Measurements from ENCODE around the gene JMJD7. TPM values are rescaled to one million over a fixed set of nuclear protein-coding genes. Genes with fewer than 3 reads are reported as not detected.

Gene JMJD7
- total RNA-seq, 1 experiment from 2014 or later, result 13.5 TPM

DNA sequence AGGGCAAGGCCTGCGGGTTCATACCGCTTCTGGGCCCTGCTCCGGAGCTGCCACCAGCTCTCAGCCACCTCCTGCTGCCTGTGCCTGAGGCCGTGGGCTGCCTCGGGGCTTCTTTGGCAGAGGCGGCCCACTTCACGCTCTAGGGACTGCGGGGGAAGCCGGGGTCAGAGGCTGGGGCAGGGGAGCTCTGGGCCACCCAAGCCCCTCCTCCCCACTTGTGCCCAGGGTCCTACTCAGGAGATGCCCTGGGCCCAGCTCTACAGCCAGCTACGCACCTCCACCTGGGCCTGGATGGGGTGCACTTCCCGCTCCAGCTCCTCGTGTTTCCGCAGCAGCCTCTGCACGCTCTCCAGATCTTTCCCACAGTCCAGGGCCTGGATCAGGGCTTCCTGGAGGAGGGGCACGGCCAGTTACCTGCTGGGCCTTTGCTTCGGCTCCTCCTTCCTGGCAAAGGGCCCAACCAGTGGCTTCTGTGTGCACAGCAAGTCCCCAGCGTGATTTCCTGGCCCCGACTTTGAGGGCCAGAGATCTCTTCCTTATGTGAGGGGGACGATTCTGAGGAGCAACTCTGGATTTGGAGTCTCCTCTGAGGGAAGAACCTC lies 34.7 kb downstream of the JMJD7 start (continued):
- TF ChIP-seq SRF (IDR thresholded peaks at IDR 0.05; ENCODE audit: low read depth) (no peak), MAX (IDR thresholded peaks at IDR 0.05) (no peak), EZH2 (IDR thresholded peaks at IDR 0.05) (no peak)

DNA sequence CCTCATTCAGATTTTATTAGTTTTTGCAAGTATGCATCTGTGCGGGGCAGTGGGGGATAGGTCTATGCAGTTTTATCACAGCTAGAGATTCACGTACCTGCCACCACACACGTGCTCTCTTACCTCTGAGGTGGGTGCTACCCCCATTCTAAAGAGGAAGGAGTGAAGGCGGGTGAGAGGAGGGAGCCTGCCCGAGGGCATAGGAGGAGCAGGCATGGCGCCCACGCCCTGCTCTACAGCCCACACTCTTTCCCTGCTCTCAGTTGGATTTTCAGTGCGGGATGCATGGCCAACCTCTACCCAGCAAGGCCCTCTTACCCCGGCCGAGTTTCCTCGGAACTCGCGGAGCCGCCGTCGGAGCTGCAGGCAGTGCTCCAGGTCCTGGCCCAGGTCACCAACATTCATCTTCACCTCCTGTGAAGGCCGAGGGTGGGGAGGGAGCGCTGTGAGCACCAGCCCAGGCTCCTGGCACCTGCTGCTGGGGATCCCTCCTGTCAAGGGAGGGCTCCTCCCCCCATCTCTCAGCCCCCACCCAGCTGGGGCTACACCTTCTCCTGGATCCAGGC lies 37.7 kb downstream of the JMJD7 start:
- POLR2A ChIA-PET, result no interaction called here
- Histone ChIP-seq H3K9me3 (ENCODE audit: control insufficient read depth in 1 of 2, insufficient read depth in 1 of 2, low read depth in 1 of 2, low read length in 2 of 2) (no peaks in the 10 kb centered on the region), H3K9ac (ENCODE audit: low read length) (no peak overlapping the region), H2AFZ (ENCODE audit: low read depth, low read length, poor library complexity, severe bottlenecking) (no peak overlapping the region), H3K27me3 (ENCODE audit: insufficient read depth, low read length) (no peaks in the 10 kb centered on the region), H3K4me1 (ENCODE audit: control insufficient read depth in 1 of 2, insufficient read depth in 2 of 2, low read length in 2 of 2) (peaks cover 2 to 8% of the 10 kb centered on the region in 2 experiments; a peak in 3 of 4 replicates), H3K9me2 (ENCODE audit: insufficient read depth) (no peaks in the 10 kb centered on the region), H3K79me2 (ENCODE audit: insufficient read depth, low read length) (no peaks in the 10 kb centered on the region), H3K36me3 (ENCODE audit: control insufficient read depth in 1 of 2, insufficient read depth in 2 of 2, low read length in 2 of 2) (no peaks in the 10 kb centered on the region), H3K4me2 (ENCODE audit: low read length) (no peak overlapping the region), H3K4me3 (replicated peaks in 1 of 2; ENCODE audit: low read depth in 1 of 2, low read length in 2 of 2) (no peak overlapping the region), H4K20me1 (ENCODE audit: insufficient read depth) (no peaks in the 10 kb centered on the region), H3K27ac (ENCODE audit: low read depth, low read length) (no peak overlapping the region)
- BruUV-seq (replicated peaks), result no TSS peak
- intact Hi-C loops (cut with micrococcal nuclease), result no loop called here
- CTCF ChIA-PET, result no interaction called here
- RAD21 ChIA-PET (ENCODE audit: low non-redundant PET in 1 of 2, low total read pairs in 2 of 2, uncharacterized antibody in 2 of 2, unreplicated experiment in 2 of 2), result no interaction called here
- DNase-seq (ENCODE audit: low read depth, low spot score) (no peak), ATAC-seq (no peak)
- TF ChIP-seq MAX (IDR thresholded peaks at IDR 0.05) (no peak), POLR2AphosphoS5 (IDR thresholded peaks at IDR 0.05; ENCODE audit: low read depth, low read length) (no peak), ZNF274 (IDR thresholded peaks at IDR 0.05; ENCODE audit: low read depth, low read length) (no peak), SIN3A (IDR thresholded peaks at IDR 0.05; ENCODE audit: low read depth) (no peak), RAD21 (IDR thresholded peaks at IDR 0.05; ENCODE audit: low read depth) (no peak), EZH2phosphoT487 (IDR thresholded peaks at IDR 0.05; ENCODE audit: borderline replicate concordance) (no peak), CEBPB (IDR thresholded peaks at IDR 0.05; ENCODE audit: low read depth) (no peak), CTCF (IDR thresholded peaks at IDR 0.05 in 2 of 3, conservative IDR thresholded peaks at IDR 0.05 in 1 of 3; ENCODE audit: borderline replicate concordance in 1 of 3, insufficient read depth in 1 of 3, low read depth in 2 of 3, low read length in 2 of 3) (no peak), JUND (IDR thresholded peaks at IDR 0.05) (no peak), SRF (IDR thresholded peaks at IDR 0.05; ENCODE audit: low read depth) (no peak), FOSL1 (IDR thresholded peaks at IDR 0.05; ENCODE audit: low read depth) (no peak), TCF7L2 (IDR thresholded peaks at IDR 0.05; ENCODE audit: borderline replicate concordance, extremely low read depth, insufficient read depth, insufficient read length) (no peak), ZFX (IDR thresholded peaks at IDR 0.05) (no peak), REST (IDR thresholded peaks at IDR 0.05; ENCODE audit: low read depth) (no peak), CBX3 (IDR thresholded peaks at IDR 0.05; ENCODE audit: low read depth) (no peak), POLR2A (IDR thresholded peaks at IDR 0.05; ENCODE audit: borderline replicate concordance, extremely low read depth, insufficient read depth, insufficient read length) (no peak)
- TF ChIP-seq, protein P1, sequence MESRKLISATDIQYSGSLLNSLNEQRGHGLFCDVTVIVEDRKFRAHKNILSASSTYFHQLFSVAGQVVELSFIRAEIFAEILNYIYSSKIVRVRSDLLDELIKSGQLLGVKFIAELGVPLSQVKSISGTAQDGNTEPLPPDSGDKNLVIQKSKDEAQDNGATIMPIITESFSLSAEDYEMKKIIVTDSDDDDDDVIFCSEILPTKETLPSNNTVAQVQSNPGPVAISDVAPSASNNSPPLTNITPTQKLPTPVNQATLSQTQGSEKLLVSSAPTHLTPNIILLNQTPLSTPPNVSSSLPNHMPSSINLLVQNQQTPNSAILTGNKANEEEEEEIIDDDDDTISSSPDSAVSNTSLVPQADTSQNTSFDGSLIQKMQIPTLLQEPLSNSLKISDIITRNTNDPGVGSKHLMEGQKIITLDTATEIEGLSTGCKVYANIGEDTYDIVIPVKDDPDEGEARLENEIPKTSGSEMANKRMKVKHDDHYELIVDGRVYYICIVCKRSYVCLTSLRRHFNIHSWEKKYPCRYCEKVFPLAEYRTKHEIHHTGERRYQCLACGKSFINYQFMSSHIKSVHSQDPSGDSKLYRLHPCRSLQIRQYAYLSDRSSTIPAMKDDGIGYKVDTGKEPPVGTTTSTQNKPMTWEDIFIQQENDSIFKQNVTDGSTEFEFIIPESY (IDR thresholded peaks at IDR 0.05; ENCODE audit: extremely low read depth, insufficient replicate concordance, low read length), result no peak

Measured in HCT116 (cell line).